ENCODE measurements around the gene SRPX2.

The SRPX2 gene, protein sequence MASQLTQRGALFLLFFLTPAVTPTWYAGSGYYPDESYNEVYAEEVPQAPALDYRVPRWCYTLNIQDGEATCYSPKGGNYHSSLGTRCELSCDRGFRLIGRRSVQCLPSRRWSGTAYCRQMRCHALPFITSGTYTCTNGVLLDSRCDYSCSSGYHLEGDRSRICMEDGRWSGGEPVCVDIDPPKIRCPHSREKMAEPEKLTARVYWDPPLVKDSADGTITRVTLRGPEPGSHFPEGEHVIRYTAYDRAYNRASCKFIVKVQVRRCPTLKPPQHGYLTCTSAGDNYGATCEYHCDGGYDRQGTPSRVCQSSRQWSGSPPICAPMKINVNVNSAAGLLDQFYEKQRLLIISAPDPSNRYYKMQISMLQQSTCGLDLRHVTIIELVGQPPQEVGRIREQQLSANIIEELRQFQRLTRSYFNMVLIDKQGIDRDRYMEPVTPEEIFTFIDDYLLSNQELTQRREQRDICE

DNA sequence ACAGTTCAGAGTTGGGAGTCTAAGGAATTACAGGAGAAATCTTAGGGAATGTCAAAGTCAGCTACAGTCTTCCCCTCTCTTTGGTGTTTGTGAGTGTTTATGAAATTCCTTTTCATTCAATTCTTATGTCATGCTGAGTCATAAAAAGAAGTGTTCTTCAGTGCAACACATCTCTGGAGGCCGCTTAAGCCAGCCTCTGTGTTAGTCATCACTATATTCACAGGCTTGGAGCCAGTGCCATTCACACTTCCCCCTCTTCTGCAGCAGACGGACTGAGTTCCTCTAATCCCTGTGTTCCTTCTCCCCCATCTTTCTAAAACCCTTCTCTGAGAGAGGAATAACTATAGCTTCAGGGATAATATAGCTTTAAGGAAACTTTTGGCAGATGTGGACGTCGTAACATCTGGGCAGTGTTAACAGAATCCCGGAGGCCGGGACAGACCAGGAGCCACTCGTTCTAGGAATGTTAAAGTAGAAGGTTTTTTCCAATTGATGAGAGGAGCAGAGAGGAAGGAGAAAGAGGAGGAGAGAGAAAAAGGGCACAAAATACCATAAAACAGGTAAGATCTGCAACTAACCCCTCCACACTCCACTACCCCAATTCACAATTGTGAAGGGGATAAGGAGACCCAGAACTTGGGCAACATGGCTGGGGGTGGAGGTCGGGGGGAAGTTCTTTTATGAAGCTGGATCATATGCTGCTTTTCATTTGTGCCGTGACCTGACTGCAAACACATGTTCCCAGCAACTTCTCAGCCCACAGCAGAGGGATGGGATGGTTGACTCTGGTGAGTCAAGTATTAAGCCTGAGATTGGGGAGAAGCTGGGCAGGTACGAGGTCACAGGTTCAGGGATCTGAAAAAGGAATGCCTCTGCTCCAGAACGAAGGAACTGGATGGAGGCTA is at the start of gene SRPX2:
TSS of gene SRPX2 (plus strand) at position 244 of the 905 bp plus-strand sequence. CDS start 2,124 bp downstream, outside the sequence.
- DNase-seq (ENCODE audit: low read depth), result peak; percentile 92

DNA sequence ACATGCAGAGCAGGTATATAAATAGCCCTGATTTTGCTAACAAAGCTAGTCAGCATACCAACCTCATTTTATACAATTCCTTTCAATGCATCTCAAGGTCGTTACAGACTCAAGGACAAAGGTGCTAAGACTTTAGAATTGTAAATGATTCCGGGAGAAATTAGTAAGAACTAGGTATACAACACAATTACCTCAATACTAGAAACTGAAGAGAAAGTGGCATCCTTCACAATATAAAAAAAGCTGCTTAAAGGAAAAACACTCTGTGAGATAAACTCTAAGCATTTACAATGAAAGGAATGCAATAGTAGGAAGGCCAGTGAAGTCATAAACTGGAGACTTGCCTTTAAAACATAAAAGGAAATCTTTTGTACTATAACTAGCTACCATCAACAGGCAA is 47.4 kb upstream of the SRPX2 start:
- no peak for DNase-seq (ENCODE audit: low read depth)

DNA sequence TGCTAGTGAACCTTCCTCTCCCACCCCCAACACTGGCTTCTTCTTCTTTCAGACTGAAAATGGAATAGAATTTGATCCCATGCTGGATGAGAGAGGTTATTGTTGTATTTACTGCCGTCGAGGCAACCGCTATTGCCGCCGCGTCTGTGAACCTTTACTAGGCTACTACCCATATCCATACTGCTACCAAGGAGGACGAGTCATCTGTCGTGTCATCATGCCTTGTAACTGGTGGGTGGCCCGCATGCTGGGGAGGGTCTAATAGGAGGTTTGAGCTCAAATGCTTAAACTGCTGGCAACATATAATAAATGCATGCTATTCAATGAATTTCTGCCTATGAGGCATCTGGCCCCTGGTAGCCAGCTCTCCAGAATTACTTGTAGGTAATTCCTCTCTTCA is 44.5 kb upstream of the SRPX2 start:
- DNase-seq (ENCODE audit: low read depth), result no peak

DNA sequence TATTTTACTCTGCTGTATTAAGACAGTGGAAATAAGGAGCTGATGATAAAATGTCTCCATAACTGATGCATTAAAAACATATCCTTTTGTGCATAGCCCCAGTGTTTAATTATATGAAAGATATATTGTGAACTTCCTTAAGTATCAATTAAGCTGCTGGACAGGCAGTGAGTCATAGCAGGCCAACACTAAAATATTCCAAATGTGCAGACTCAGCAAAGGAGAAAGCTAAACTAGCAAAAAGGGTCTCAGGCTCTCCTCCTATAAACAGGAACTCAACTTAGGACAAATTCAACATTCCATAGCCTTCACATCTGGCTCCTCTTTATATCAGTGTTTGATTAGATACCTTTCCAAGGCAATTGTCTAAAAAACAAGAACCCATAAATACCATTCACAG is 43.7 kb upstream of the SRPX2 start:
- DNase-seq (ENCODE audit: low read depth), result no peak

DNA sequence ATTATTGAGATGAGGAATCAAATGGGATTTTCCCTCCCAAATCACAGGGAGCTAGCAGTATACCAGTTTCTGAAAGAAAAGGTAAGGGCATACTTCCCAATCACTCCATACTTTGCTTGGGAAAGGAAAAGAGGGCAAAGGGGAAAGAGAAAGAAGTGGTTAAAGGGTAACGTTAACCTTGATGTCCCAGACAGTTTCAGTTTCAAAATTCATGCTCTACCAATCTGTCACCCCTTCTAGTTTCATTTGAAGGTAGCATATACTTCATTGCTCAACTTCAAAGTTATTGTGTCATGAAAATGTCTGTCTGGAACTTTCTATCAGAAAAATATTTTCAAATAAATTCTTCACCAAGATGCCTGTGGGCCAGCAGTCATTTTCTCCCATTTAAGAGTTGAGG is 43.2 kb upstream of the SRPX2 start:
- no peak for DNase-seq (ENCODE audit: low read depth)

DNA sequence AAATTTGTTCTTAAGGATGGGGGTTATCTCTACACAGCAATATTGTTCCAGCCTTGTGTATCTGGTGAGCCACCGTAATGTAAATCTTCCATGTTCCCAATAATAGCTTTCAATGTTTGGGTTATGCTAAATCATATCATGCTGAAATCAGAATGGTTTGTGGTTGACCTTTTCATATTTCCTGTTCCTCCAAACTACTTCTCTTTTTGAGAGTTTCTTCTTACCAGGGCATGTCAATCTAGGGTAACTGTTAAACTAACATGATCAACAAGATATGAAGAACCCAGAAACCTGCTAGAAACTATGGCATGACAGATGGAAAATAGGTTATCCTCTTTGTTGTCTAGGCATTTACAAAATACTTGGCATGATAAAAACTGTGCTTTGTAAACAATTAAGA is 37.2 kb upstream of the SRPX2 start:
- no peak for DNase-seq (ENCODE audit: low read depth)

DNA sequence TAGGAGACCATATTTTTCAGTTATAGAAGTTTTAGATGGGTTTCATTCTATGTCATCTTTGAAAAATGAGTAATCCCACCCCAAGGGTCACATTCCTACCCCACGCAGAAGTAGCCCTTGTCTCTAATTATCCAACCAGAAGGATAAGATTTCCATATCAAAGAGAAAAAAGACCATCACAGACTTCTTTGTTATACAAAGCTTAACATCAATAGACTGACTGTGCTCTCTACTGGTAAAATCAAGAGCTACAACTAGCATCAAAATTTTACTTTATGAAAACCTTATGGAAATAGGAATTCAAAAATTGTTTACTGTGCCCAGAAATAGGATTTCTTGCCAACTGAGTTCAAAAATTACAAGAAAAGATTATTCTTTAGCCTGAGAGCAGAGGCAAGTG is 34.4 kb upstream of the SRPX2 start:
- DNase-seq (ENCODE audit: low read depth), result peak; percentile 0

DNA sequence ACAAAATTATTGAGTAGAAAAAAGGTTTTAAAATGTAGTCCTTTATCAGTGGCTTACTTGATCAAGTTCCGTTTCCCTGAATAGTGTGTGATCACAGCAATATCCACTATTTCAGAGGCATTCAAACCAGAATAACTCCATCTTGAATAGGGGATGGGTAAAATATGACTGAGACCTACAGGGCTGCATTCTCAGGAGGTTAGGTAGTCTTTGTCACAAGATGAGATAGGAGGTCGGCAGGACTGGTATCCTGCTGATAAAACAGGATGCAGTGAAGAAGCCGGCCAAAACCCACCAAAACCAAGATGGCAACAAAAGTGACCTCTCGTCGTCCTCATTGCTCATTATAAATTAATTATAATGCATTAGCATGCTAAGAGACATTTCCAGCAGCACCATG is 32.0 kb upstream of the SRPX2 start:
- DNase-seq (ENCODE audit: low read depth), result no peak

DNA sequence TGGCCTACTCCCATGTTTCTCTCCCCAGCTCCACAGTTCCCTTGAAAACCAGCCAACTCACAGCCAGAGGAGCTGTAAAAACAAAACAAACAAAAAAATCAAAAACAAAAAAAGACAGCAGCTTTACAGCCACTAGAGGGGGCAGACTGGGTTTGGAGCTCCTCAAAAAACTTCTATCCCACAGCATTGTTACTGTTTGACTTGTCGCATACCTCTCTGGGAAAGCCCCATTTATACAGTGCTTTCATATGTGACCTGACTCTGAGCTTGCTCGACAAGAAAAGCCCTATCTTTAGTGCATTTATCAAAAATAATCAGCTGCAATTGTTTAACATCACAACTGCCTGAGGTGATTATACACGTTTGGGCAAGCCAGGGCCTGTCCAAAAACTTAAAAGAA is 29.0 kb upstream of the SRPX2 start:
- peak; percentile 63 for DNase-seq (ENCODE audit: low read depth)

DNA sequence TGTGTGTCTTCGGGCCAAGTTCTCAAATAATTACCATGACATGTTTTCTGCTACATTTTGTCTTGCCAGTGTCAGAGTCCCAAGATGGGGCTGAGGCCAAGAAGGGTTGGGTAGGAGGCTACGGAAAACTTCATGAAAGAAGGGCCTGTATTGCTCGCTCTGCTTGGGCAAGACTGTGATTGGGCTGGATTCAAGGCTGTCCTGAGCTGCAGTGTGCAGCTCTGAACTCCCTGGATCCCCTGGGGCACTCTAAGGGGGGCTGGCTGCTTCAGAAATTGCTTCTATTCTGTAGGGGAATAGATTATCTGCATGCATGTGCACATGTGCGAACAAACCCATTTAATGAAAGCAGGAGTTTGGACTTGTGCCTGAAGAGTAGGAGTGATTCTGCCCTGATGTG is 21.0 kb upstream of the SRPX2 start:
- DNase-seq (ENCODE audit: low read depth), result no peak

DNA sequence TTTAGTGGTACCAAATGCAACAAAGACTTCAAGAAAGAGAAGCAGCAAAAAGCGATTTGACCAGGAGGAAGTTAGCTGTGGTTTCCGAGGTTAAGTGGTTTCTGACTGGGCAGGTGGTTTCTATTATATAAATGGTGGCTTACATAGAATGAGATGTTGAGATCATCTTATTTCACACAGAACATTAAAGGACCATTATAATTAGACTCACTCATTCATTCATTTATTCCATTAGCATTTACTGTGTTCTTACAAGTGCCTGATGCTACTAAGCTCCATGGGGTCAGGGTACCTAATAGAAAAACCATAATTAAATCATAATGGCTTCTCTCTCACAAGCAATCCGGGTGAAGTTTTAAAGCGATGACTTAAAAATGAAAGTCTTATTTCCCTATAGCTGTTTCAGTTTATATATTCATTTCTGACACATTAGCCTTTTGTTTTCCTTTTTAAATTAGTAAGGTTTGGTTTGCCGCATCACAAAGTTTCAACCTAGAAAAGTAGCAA is 18.0 kb upstream of the SRPX2 start:
- no peak for DNase-seq (ENCODE audit: low read depth)

DNA sequence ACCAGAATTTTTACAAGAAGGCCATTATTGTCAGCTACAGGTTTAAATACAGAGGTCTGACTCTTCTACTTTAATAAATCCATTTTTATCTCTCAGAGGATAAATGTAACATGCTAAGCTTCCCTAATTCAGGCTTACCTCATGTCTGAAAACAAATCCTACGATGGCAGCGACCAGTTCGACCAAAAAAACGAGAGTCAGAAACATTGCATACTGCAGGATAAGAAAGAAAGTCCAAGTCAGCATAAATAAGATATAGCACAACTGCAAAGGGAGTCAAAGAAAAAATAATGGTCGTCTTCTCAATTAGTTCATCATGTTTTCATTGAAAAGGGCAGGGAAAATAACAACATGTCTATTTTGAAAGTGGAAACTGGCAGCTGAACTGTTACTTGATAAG is 9.0 kb upstream of the SRPX2 start:
- no peak for DNase-seq (ENCODE audit: low read depth)

DNA sequence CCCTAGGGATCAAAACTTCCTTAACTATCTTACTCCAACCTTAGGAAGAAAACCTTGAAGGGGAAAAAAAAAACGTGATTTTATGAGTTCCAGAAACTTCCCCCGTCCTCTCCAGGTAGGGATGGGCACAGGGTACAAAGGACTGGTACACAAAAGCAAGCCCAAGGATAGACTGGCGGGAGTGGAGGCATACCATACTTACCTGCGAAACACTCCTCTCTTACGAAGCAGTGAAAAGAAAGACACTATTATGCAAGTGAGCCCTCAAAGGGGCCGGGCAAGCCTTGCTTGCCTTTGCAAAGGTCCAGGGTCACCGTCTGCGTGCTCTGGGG is 8.0 kb upstream of the SRPX2 start:
- peak; percentile 14 for DNase-seq (ENCODE audit: low read depth)

DNA sequence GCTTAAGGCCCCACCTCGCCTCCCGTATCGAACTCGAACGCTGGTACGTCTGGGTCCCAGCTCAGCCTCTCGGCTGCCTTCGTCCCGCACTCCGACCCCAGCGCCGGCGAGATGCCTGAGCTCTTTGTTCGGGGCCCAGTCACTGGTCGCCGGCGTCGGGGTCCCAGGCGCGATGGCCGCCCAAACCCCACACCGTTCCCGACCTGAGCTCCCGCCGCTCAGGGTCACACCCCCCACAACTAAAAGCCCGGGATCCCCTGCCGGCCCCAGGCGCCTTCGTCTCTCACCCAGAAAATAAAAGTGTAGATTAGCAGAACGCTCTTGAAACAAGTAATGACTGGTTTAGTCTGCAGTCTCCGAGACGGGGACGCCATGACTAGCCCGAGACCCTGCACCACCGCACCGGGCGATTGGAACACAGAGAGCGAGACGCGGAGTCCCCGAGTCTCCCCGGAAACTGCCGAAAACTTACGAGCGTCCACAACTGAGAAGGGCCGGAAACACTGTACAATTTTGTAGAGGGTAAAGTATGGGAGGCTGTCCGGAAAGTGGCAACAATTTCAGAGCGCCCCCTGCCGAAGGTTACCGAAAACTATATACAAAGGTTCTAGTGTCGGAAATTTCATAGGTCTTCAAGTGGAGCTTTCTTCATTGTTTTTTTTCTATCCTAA is 7.5 kb upstream of the SRPX2 start, which contains the start of gene TSPAN6:
TSS of gene TSPAN6 (minus strand) at position 486 of the 671 bp plus-strand sequence. CDS start at position 374, 112 bp downstream.
- DNase-seq (ENCODE audit: low read depth), result peak; percentile 91

DNA sequence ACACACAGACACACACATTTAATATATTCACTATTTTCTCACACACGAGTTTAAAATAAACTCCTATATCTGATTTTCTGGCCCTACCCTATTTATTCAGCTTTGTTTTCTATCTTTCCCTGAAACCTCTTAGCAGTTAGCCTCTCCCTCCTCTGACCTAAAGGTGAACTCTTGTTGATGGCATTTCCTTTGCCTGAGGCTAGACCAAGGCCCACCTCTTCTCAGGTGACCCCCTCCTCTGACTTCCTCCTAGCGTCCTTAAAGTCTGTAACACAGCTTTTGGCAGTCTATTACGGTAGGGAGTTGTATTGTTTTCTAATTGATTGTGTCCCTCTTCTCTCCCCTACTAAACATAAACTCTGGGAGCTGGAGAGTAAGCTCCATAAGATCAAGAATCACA is 1.7 kb upstream of the SRPX2 start:
- DNase-seq (ENCODE audit: low read depth), result no peak

DNA sequence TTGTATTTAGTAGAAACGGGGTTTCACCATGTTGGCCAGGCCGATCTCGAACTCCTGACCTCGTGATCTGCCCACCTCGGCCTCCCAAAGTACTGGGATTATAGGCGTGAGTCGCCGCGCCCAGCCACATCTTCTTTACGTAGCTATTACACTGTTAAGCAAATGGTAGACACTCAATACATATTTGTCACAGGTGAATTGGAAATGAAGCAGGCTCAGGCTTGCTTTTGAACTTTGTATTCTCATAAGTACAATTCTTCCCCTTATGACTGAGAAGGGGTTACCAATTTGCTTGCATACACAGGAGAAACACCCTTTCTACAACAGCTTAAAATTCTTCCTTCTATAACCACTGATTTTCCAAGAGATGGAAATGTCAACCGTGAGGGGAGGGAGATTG is 787 bp upstream of the SRPX2 start:
- no peak for DNase-seq (ENCODE audit: low read depth)

DNA sequence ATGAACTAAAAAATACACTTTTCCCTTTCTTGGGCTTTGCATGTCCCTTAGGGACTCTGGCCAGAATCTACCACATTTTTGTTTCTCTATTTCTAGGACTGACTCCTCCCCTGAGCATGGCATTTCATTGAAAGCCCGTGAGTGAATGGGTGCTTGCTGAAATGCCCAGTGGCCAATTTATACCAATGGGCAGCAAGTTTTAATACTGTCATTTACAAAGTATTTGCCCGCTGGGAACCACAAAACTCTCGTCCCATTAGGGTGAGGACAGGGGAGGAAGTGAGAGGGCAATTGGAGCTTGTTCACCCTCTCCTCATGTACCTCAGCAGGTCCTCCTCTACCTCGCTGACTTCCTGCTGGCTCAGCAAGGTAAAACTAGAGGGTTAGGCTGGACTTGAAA is 1.1 kb downstream of the SRPX2 start:
- DNase-seq (ENCODE audit: low read depth), result peak; percentile 43

DNA sequence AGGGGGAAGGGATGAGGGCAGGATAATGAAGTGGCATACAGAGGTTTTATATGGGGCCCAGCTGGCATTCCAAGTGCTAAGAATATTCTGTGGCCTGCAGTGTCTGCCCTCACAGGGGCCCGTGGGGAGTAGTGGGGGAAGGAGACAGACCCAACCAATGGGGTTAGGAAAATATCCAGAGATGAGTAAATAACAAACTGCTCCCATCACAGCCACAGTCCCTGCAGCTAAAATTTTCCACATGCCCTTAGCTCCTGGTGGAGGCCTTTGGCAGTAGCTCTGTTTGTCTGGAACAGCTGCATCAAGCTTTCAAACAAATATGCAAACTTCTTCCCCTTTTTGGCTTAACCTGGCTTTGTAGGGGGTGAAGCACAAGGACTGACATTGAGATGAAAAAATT is 3.1 kb downstream of the SRPX2 start:
- DNase-seq (ENCODE audit: low read depth), result no peak

DNA sequence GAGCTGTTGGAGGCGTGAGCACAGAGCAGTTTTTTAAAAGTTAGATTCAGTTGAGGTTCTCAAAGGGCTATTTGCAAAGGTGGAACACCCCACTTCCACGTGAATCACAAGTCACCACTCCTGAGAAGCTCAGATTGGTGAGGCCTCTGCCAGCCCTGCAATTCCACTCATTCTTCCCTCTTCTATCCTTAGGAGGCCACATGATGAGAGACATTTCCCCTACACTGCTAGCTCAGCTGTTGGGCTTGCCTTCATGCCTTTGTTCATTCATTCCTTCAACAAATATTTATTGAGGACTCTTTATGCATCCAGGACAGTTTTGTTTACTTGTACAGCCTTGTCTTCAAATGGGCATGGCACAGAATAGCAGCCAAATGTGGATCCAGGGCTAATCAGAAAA is 3.7 kb downstream of the SRPX2 start:
- DNase-seq (ENCODE audit: low read depth), result no peak

DNA sequence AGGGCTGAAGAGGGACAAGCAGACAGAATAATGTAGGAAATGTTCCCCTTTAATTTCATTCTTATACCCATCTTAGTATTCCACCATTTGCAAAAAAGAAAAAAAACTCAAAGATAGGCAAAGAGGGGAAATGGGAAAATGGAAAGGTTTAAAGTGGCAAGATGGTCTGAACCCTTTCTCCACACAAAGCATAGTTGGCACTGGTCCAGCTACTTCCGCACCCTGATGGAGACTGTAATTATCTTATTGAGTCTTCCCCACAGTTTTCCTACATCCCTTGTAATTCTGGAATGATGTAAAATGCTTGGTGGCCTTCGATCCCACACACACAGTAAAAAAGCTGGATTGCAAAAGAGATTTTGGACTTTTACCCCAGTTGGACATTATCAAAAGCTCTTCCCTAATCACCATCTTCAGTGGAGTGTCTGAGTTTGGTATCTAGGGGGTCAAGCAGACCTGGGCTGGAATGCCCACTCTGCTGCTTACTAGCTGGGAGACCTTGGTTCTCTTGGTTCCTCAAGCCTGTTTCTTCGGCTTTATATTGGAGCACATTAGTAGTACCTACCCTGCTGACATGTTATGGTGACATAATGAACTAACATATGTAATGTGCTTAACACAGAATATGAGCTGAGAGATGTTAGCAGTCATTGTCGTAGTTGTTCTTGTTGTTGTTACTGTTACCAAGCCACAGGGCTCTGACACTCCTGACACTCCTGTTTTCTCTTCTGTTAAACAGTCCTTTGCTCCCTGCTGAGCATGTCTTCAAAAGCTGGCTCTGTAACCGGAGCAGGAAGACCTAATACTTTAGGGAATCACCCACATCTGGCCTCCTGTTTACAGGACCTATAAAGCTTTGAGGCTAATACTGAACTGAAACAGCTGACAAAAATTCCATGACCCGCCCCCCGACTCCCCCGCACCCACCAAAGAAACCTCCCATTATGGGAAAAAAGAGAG is 4.7 kb downstream of the SRPX2 start:
- DNase-seq (ENCODE audit: low read depth), result peak; percentile 43

Measured in ELR (cell line).